Measurements from ENCODE around the gene KCNK13. TPM values are rescaled to one million over a fixed set of nuclear protein-coding genes. Genes with fewer than 3 reads are reported as not detected.

The KCNK13 gene
- total RNA-seq, 1 donor = not detected

DNA sequence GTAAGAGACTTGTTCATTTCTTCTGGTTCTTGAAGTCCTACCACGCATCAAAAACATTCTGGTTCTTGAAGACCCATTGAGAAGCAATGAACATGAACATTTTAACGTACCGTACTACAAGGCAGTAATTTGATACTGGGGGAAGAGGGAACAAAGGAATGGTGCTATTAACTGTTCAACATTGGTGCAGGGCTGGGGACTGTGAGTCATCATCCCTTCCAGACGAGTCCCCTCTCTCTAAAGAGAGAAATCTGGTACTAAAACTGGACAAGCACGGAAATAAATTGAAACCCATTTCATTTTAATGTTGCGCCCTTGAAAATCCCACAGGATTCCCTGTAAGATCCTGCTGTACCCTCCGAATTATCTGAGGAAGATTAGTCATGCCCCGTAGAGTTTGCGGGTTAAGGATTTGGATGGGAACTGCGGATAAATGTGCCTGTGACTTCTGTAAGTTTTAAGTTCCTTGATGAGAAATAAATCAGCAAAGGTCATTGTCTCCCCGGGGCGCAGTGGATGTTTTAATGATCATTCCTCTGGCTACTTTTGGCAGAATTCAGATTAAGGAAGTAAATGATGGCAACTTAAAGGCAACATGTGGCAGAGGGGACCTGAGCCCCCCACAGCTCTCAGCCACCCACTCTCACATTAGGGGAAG is 78.6 kb downstream of the KCNK13 start:
- H3K4me3 ChIP-seq (ENCODE audit: low read depth, low read length) = no peak overlapping the region
- TF ChIP-seq, protein P1, sequence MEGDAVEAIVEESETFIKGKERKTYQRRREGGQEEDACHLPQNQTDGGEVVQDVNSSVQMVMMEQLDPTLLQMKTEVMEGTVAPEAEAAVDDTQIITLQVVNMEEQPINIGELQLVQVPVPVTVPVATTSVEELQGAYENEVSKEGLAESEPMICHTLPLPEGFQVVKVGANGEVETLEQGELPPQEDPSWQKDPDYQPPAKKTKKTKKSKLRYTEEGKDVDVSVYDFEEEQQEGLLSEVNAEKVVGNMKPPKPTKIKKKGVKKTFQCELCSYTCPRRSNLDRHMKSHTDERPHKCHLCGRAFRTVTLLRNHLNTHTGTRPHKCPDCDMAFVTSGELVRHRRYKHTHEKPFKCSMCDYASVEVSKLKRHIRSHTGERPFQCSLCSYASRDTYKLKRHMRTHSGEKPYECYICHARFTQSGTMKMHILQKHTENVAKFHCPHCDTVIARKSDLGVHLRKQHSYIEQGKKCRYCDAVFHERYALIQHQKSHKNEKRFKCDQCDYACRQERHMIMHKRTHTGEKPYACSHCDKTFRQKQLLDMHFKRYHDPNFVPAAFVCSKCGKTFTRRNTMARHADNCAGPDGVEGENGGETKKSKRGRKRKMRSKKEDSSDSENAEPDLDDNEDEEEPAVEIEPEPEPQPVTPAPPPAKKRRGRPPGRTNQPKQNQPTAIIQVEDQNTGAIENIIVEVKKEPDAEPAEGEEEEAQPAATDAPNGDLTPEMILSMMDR (IDR thresholded peaks at IDR 0.05; ENCODE audit: insufficient read depth, low read depth, low read length) = no peak
- DNase-seq (ENCODE audit: low read depth) = peak; percentile 3

DNA sequence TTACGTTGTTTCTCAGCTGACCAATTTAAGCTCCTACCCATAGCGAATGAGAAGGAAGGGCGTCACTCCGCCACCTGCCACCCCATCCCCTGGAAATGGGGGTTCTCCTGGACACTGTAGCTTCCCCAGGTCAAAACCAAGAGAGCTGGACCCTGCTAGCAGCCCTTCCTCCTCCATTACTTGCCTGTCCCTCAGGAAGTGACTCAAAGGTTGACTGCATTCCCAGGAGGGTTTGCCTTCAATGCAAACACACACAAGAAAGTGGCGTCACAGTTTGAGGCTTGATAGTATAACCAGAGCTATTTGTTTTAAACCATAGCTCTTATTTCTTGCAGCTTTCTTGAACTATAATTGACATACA is 79.1 kb downstream of the KCNK13 start:
- H3K4me3 ChIP-seq (ENCODE audit: low read depth, low read length) = no peak overlapping the region
- DNase-seq (ENCODE audit: low read depth) = no peak
- TF ChIP-seq, protein P1 (IDR thresholded peaks at IDR 0.05; ENCODE audit: insufficient read depth, low read depth, low read length) = no peak

- TF ChIP-seq, protein P1 (IDR thresholded peaks at IDR 0.05; ENCODE audit: insufficient read depth, low read depth, low read length) = no peak
- DNase-seq (ENCODE audit: low read depth) = no peak
- H3K4me3 ChIP-seq (ENCODE audit: low read depth, low read length) = no peak overlapping the region
These were observed 91.6 kb downstream of the KCNK13 start for GRCh38 chr14:90153429-90153828.

- TF ChIP-seq, protein P1 (IDR thresholded peaks at IDR 0.05; ENCODE audit: insufficient read depth, low read depth, low read length) = no peak
- DNase-seq (ENCODE audit: low read depth) = no peak
- H3K4me3 ChIP-seq (ENCODE audit: low read depth, low read length) = no peak overlapping the region
These were observed 92.3 kb downstream of the KCNK13 start for GRCh38 chr14:90154110-90154509.

GRCh38 chr14:90159146-90159545 is 97.4 kb downstream of the KCNK13 start:
- H3K4me3 ChIP-seq (ENCODE audit: low read depth, low read length) = no peak overlapping the region
- DNase-seq (ENCODE audit: low read depth) = no peak
- TF ChIP-seq, protein P1 (IDR thresholded peaks at IDR 0.05; ENCODE audit: insufficient read depth, low read depth, low read length) = no peak

DNA sequence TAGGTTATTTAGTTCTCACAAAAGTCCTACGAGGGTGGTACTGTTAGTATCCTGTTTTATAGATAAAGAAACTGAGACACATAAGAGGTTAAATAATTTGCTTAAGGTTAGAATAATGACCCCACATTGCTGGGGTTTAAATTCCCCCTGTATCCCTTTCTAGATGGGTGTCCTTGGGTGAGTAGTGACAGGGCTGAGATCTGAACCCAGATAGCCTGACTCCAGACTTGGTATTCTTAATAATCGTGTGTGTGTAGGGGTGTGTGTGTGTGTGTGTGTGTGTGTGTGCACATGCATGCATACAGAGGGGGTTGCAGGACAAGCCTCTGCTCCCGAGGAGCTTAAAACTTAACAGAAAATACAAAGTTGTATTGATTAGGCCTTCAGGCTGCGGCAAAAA is 97.9 kb downstream of the KCNK13 start:
- DNase-seq (ENCODE audit: low read depth) = no peak
- TF ChIP-seq, protein P1 (IDR thresholded peaks at IDR 0.05; ENCODE audit: insufficient read depth, low read depth, low read length) = no peak

GRCh38 chr14:90161129-90161528 is 99.3 kb downstream of the KCNK13 start:
- TF ChIP-seq, protein P1 (IDR thresholded peaks at IDR 0.05; ENCODE audit: insufficient read depth, low read depth, low read length) = no peak
- H3K4me3 ChIP-seq (ENCODE audit: low read depth, low read length) = no peak overlapping the region
- DNase-seq (ENCODE audit: low read depth) = no peak

More for the DNA sequence above, 97.9 kb downstream of the KCNK13 start:
- H3K4me3 ChIP-seq (ENCODE audit: low read depth, low read length) = no peak overlapping the region

Measured in fibroblast of villous mesenchyme (primary cell).